ENCODE measurements around the gene ACBD4. TPM values are rescaled to one million over a fixed set of nuclear protein-coding genes. Genes with fewer than 3 reads are reported as not detected.

The ACBD4 gene
- total and polyA plus RNA-seq, 3 experiments from 2014 or later, result 8.8 to 15.0 (median 9.7) TPM

- Mint-ChIP-seq H3K36me3 (no peaks in the 10 kb centered on the region), H3K9me3 (no peaks in the 10 kb centered on the region), H3K4me1 (no peaks in the 10 kb centered on the region), H3K27ac (no peak overlapping the region), H3K4me3 (no peak overlapping the region), H3K27me3 (no peaks in the 10 kb centered on the region)
- no peak for DNase-seq
- H3K27ac ChIP-seq (ENCODE audit: low read depth, low read length), result no peak overlapping the region
- H3K9me3 ChIP-seq (ENCODE audit: low read length), result no peaks in the 10 kb centered on the region
- H3K36me3 ChIP-seq (ENCODE audit: insufficient read depth, low read length), result no peaks in the 10 kb centered on the region
- H3K4me1 ChIP-seq (ENCODE audit: insufficient read depth, low read length), result no peaks in the 10 kb centered on the region
- no peak overlapping the region for H3K4me3 ChIP-seq (ENCODE audit: low read length)
- ChIA-PET CTCF (interaction anchor here (0.9 to 1.1 kb wide), 2 partner anchors 14 to 49 kb away, joined by 3 to 5 read pairs; partner anchors contain the start of gene ACBD4), POLR2A (no interaction called here)
- H3K27me3 ChIP-seq (ENCODE audit: insufficient read depth, low read length, poor library complexity, severe bottlenecking), result no peaks in the 10 kb centered on the region
These were observed 48.7 kb downstream of the ACBD4 start for GRCh38 chr17:45184144-45184543.

GRCh38 chr17:45186801-45187354, 51.4 kb downstream of the ACBD4 start:
- Mint-ChIP-seq H3K4me3 (no peak overlapping the region), H3K9me3 (no peaks in the 10 kb centered on the region), H3K4me1 (no peaks in the 10 kb centered on the region), H3K36me3 (no peaks in the 10 kb centered on the region), H3K27me3 (no peaks in the 10 kb centered on the region), H3K27ac (no peak overlapping the region)
- Histone ChIP-seq H3K4me3 (ENCODE audit: low read length) (no peak overlapping the region), H3K27me3 (ENCODE audit: insufficient read depth, low read length, poor library complexity, severe bottlenecking) (no peaks in the 10 kb centered on the region), H3K27ac (ENCODE audit: low read depth, low read length) (no peak overlapping the region), H3K9me3 (ENCODE audit: low read length) (no peaks in the 10 kb centered on the region), H3K36me3 (ENCODE audit: insufficient read depth, low read length) (no peaks in the 10 kb centered on the region), H3K4me1 (ENCODE audit: insufficient read depth, low read length) (no peaks in the 10 kb centered on the region)
- CTCF ChIA-PET, result no interaction called here
- no peak for DNase-seq
- POLR2A ChIA-PET, result no interaction called here

GRCh38 chr17:45189009-45189408, 53.5 kb downstream of the ACBD4 start:
- no peaks in the 10 kb centered on the region for H3K27me3 Mint-ChIP-seq
- no peak overlapping the region for H3K27ac Mint-ChIP-seq
- Histone ChIP-seq H3K4me3 (ENCODE audit: low read length) (no peak overlapping the region), H3K4me1 (ENCODE audit: insufficient read depth, low read length) (no peaks in the 10 kb centered on the region), H3K27me3 (ENCODE audit: insufficient read depth, low read length, poor library complexity, severe bottlenecking) (no peaks in the 10 kb centered on the region), H3K36me3 (ENCODE audit: insufficient read depth, low read length) (no peaks in the 10 kb centered on the region), H3K9me3 (ENCODE audit: low read length) (no peaks in the 10 kb centered on the region), H3K27ac (ENCODE audit: low read depth, low read length) (no peak overlapping the region)
- H3K9me3 Mint-ChIP-seq, result no peaks in the 10 kb centered on the region
- DNase-seq, result no peak
- CTCF ChIA-PET, result interaction anchor here (1.2 to 2.3 kb wide), 2 partner anchors 9 to 54 kb away, joined by 5 to 13 read pairs; partner anchors contain the start of gene ACBD4
- H3K4me3 Mint-ChIP-seq, result no peak overlapping the region
- no peaks in the 10 kb centered on the region for H3K36me3 Mint-ChIP-seq
- no peaks in the 10 kb centered on the region for H3K4me1 Mint-ChIP-seq
- POLR2A ChIA-PET, result interaction anchor here (0.5 kb wide), 1 partner anchor 8 kb away, joined by 3 read pairs; no protein-coding TSS in a partner anchor

- Mint-ChIP-seq H3K27me3 (no peaks in the 10 kb centered on the region), H3K4me1 (no peaks in the 10 kb centered on the region), H3K36me3 (no peaks in the 10 kb centered on the region), H3K27ac (peak overlapping the region in 1 of 8 donors; percentile 37), H3K4me3 (no peak overlapping the region), H3K9me3 (no peaks in the 10 kb centered on the region)
- Histone ChIP-seq H3K4me3 (ENCODE audit: low read length) (no peak overlapping the region), H3K4me1 (ENCODE audit: insufficient read depth, low read length) (no peaks in the 10 kb centered on the region), H3K27ac (ENCODE audit: low read depth, low read length) (no peak overlapping the region), H3K9me3 (ENCODE audit: low read length) (no peaks in the 10 kb centered on the region), H3K27me3 (ENCODE audit: insufficient read depth, low read length, poor library complexity, severe bottlenecking) (no peaks in the 10 kb centered on the region), H3K36me3 (ENCODE audit: insufficient read depth, low read length) (no peaks in the 10 kb centered on the region)
- ChIA-PET CTCF (interaction anchor here (0.8 to 1.9 kb wide), 3 partner anchors 28 to 55 kb away, joined by 3 to 10 read pairs (median 4); partner anchors contain the start of gene ACBD4), POLR2A (no interaction called here)
- no peak for DNase-seq
These were observed 55.2 kb downstream of the ACBD4 start for GRCh38 chr17:45190503-45191255.

Other genes with a start within 250 kb of the ACBD4 start
- gene EFTUD2, start 236.2 kb upstream of the ACBD4 start, total RNA-seq, result 100 to 1,000 TPM; 229 to 241 TPM
- 77.6 TPM for gene EFTUD2, start 236.2 kb upstream of the ACBD4 start, polyA plus RNA-seq
- not detected for gene GFAP, start 220.2 kb upstream of the ACBD4 start, total RNA-seq
- not detected for gene GFAP, start 220.2 kb upstream of the ACBD4 start, polyA plus RNA-seq
- 10 to 100 TPM; 27.1 to 28.3 TPM for gene KIF18B, start 187.9 kb upstream of the ACBD4 start, total RNA-seq
- gene KIF18B, start 187.9 kb upstream of the ACBD4 start, polyA plus RNA-seq, result 0.10 TPM
- not detected for gene C1QL1, start 167.4 kb upstream of the ACBD4 start, total RNA-seq
- not detected for gene C1QL1, start 167.4 kb upstream of the ACBD4 start, polyA plus RNA-seq
- 10 to 100 TPM; 31.3 to 32.5 TPM for gene DCAKD, start 84.1 kb upstream of the ACBD4 start, total RNA-seq
- gene DCAKD, start 84.1 kb upstream of the ACBD4 start, polyA plus RNA-seq, result 17.6 TPM
- 100 to 1,000 TPM; 189 to 198 TPM for gene NMT1, start 74.4 kb upstream of the ACBD4 start, total RNA-seq
- gene NMT1, start 74.4 kb upstream of the ACBD4 start, polyA plus RNA-seq, result 82.0 TPM
- gene PLCD3, start 3.2 kb upstream of the ACBD4 start, total RNA-seq, result 1 to 10 TPM; 5.5 to 7.2 TPM
- 1.1 TPM for gene PLCD3, start 3.2 kb upstream of the ACBD4 start, polyA plus RNA-seq
- 10 to 100 TPM; 48.3 to 51.1 TPM for gene HEXIM1, start 12.8 kb downstream of the ACBD4 start, total RNA-seq
- gene HEXIM1, start 12.8 kb downstream of the ACBD4 start, polyA plus RNA-seq, result 5.6 TPM
- 1 to 10 TPM; 7.7 to 9.3 TPM for gene HEXIM2, start 26.2 kb downstream of the ACBD4 start, total RNA-seq
- gene HEXIM2, start 26.2 kb downstream of the ACBD4 start, polyA plus RNA-seq, result 4.0 TPM
- 100 to 1,000 TPM; 260 to 265 TPM for gene FMNL1, start 86.2 kb downstream of the ACBD4 start, total RNA-seq
- gene FMNL1, start 86.2 kb downstream of the ACBD4 start, polyA plus RNA-seq, result 58.6 TPM
- gene SPATA32, start 126.4 kb downstream of the ACBD4 start, total RNA-seq, result under 1 TPM in 1 of 2 experiments, not detected in 1; 0.15 TPM
- gene SPATA32, start 126.4 kb downstream of the ACBD4 start, polyA plus RNA-seq, result 0.33 TPM
- 10 to 100 TPM; 60.2 to 62.4 TPM for gene MAP3K14, start 181.3 kb downstream of the ACBD4 start, total RNA-seq
- 9.0 TPM for gene MAP3K14, start 181.3 kb downstream of the ACBD4 start, polyA plus RNA-seq

All from CD8-positive, alpha-beta memory T cell (primary cell).